ENCODE measurements around the gene PTPN3. TPM values are rescaled to one million over a fixed set of nuclear protein-coding genes. Genes with fewer than 3 reads are reported as not detected.

PTPN3 gene
- total RNA-seq, 4 donors from 2014 or later = 0.29 to 5.5 (median 2.1) TPM

GRCh38 chr9:109385499-109385898 is 112.6 kb downstream of the PTPN3 start:
- H3K27me3 ChIP-seq = no peaks in the 10 kb centered on the region
- no peak overlapping the region for H3K27ac ChIP-seq
- H3K4me3 ChIP-seq = no peak overlapping the region
- no peaks in the 10 kb centered on the region for H3K36me3 ChIP-seq
- no peak for DNase-seq
- no peak for TF ChIP-seq POLR2A (IDR thresholded peaks at IDR 0.05)
- TF ChIP-seq, protein P1, sequence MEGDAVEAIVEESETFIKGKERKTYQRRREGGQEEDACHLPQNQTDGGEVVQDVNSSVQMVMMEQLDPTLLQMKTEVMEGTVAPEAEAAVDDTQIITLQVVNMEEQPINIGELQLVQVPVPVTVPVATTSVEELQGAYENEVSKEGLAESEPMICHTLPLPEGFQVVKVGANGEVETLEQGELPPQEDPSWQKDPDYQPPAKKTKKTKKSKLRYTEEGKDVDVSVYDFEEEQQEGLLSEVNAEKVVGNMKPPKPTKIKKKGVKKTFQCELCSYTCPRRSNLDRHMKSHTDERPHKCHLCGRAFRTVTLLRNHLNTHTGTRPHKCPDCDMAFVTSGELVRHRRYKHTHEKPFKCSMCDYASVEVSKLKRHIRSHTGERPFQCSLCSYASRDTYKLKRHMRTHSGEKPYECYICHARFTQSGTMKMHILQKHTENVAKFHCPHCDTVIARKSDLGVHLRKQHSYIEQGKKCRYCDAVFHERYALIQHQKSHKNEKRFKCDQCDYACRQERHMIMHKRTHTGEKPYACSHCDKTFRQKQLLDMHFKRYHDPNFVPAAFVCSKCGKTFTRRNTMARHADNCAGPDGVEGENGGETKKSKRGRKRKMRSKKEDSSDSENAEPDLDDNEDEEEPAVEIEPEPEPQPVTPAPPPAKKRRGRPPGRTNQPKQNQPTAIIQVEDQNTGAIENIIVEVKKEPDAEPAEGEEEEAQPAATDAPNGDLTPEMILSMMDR (IDR thresholded peaks at IDR 0.05) = no peak
- no peaks in the 10 kb centered on the region for H3K4me1 ChIP-seq
- intact Hi-C loops (cut with DNase I; ENCODE audit: low total_unique reads) = no loop called here
- H3K9me3 ChIP-seq = no peaks in the 10 kb centered on the region

DNA sequence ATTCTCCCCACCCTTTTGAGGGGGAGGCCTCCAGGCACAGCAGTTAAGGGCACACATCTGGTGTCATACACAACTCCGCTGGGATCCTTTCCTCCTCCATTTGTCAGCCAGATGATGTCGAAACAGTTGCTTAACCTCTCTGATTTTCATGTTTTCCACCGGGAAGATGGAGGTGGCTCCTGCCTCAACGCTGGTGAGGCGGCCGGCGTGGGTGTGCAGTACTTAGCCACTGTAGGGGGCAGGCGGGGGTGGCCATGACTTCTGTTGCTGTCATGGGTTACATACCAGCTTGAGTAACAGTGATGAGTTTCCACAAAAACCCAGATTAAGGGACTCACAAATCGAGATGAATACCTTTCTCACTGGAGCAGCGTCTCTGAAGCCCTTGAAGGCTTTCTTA is 114.2 kb downstream of the PTPN3 start:
- no peaks in the 10 kb centered on the region for H3K36me3 ChIP-seq
- intact Hi-C loops (cut with DNase I; ENCODE audit: low total_unique reads) = no loop called here

DNA sequence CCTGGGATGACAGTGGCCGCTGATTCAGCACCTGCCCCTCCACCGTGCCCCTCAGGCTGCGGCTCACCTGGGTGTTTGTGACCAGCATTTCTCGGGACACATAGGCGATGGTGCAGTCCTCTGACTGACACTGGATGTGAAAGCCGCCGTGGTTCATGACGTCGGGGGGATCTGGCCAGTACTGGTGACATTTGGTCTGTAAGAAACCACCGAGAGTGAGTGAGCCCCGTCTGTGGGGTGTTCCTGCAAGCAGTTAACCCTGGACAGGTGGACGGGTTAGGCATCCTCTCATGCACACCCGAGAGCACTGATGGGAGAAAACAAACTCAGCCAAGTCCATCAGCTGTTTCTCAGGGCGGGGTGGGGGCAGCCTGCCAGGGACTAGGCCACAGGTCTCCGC is 114.8 kb downstream of the PTPN3 start:
- no peaks in the 10 kb centered on the region for H3K36me3 ChIP-seq
- H3K27ac ChIP-seq = no peak overlapping the region
- H3K4me1 ChIP-seq = no peaks in the 10 kb centered on the region
- H3K4me3 ChIP-seq = no peak overlapping the region
- intact Hi-C loops (cut with DNase I; ENCODE audit: low total_unique reads) = no loop called here
- H3K9me3 ChIP-seq = no peaks in the 10 kb centered on the region
- no peaks in the 10 kb centered on the region for H3K27me3 ChIP-seq
- DNase-seq = no peak
- TF ChIP-seq POLR2A (IDR thresholded peaks at IDR 0.05) = no peak
- TF ChIP-seq, protein P1 (IDR thresholded peaks at IDR 0.05) = no peak

More for the DNA sequence above, 114.2 kb downstream of the PTPN3 start:
- H3K27me3 ChIP-seq = no peaks in the 10 kb centered on the region
- TF ChIP-seq, protein P1 (IDR thresholded peaks at IDR 0.05) = no peak
- TF ChIP-seq POLR2A (IDR thresholded peaks at IDR 0.05) = no peak
- no peak overlapping the region for H3K27ac ChIP-seq
- no peak overlapping the region for H3K4me3 ChIP-seq
- no peaks in the 10 kb centered on the region for H3K9me3 ChIP-seq
- DNase-seq = no peak
- no peaks in the 10 kb centered on the region for H3K4me1 ChIP-seq

- H3K4me1 ChIP-seq = no peaks in the 10 kb centered on the region
Observed at GRCh38 chr9:109382585-109382984, 115.5 kb downstream of the PTPN3 start.

GRCh38 chr9:109382182-109382581 is 115.9 kb downstream of the PTPN3 start:
- no peak for DNase-seq
- intact Hi-C loops (cut with DNase I; ENCODE audit: low total_unique reads) = no loop called here
- no peak overlapping the region for H3K4me3 ChIP-seq
- no peaks in the 10 kb centered on the region for H3K9me3 ChIP-seq
- H3K27ac ChIP-seq = no peak overlapping the region
- H3K4me1 ChIP-seq = no peaks in the 10 kb centered on the region
- no peaks in the 10 kb centered on the region for H3K36me3 ChIP-seq
- TF ChIP-seq, protein P1 (IDR thresholded peaks at IDR 0.05) = no peak
- no peak for TF ChIP-seq POLR2A (IDR thresholded peaks at IDR 0.05)
- no peaks in the 10 kb centered on the region for H3K27me3 ChIP-seq

More at GRCh38 chr9:109382585-109382984, 115.5 kb downstream of the PTPN3 start:
- no peak overlapping the region for H3K27ac ChIP-seq
- intact Hi-C loops (cut with DNase I; ENCODE audit: low total_unique reads) = no loop called here
- no peaks in the 10 kb centered on the region for H3K27me3 ChIP-seq
- no peaks in the 10 kb centered on the region for H3K9me3 ChIP-seq
- no peak for TF ChIP-seq POLR2A (IDR thresholded peaks at IDR 0.05)
- TF ChIP-seq, protein P1 (IDR thresholded peaks at IDR 0.05) = no peak
- no peaks in the 10 kb centered on the region for H3K36me3 ChIP-seq
- no peak for DNase-seq
- H3K4me3 ChIP-seq = no peak overlapping the region
